Measurements from ENCODE around the gene RPL13A. TPM values are rescaled to one million over a fixed set of nuclear protein-coding genes. Genes with fewer than 3 reads are reported as not detected.
"Not testable (repeated sequence)": the region's sequence is repeated elsewhere in the genome, so short reads cannot be mapped to it uniquely, and the experiment has no call there.

RPL13A gene
- total RNA-seq, 1 donor from 2014 or later, result 1,829 TPM

GRCh38 chr19:49468199-49468598 lies 19.2 kb upstream of the RPL13A start:
- DNase-seq (no peak), ATAC-seq (no peak)
- no peaks in the 10 kb centered on the region for H3K9me3 ChIP-seq
- no peaks in the 10 kb centered on the region for H3K27me3 ChIP-seq
- intact Hi-C loops (cut with DNase I), result no loop called here
- TF ChIP-seq, protein P1, sequence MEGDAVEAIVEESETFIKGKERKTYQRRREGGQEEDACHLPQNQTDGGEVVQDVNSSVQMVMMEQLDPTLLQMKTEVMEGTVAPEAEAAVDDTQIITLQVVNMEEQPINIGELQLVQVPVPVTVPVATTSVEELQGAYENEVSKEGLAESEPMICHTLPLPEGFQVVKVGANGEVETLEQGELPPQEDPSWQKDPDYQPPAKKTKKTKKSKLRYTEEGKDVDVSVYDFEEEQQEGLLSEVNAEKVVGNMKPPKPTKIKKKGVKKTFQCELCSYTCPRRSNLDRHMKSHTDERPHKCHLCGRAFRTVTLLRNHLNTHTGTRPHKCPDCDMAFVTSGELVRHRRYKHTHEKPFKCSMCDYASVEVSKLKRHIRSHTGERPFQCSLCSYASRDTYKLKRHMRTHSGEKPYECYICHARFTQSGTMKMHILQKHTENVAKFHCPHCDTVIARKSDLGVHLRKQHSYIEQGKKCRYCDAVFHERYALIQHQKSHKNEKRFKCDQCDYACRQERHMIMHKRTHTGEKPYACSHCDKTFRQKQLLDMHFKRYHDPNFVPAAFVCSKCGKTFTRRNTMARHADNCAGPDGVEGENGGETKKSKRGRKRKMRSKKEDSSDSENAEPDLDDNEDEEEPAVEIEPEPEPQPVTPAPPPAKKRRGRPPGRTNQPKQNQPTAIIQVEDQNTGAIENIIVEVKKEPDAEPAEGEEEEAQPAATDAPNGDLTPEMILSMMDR (IDR thresholded peaks at IDR 0.05), result no peak
- H3K4me3 ChIP-seq, result no peak overlapping the region
- no peaks in the 10 kb centered on the region for H3K4me1 ChIP-seq
- peaks cover 20% of the 10 kb centered on the region for H3K36me3 ChIP-seq
- peak overlapping the region; percentile 18 for H3K27ac ChIP-seq

GRCh38 chr19:49468746-49469447 lies 18.5 kb upstream of the RPL13A start:
- ATAC-seq, result peak; percentile 51
- TF ChIP-seq, protein P1 (IDR thresholded peaks at IDR 0.05), result no peak
- Histone ChIP-seq H3K27ac (peak overlapping the region; percentile 18), H3K9me3 (no peaks in the 10 kb centered on the region), H3K4me1 (peaks cover 6% of the 10 kb centered on the region), H3K4me3 (no peak overlapping the region), H3K27me3 (no peaks in the 10 kb centered on the region), H3K36me3 (peaks cover 20% of the 10 kb centered on the region)
- DNase-seq, result no peak
- intact Hi-C loops (cut with DNase I), result no loop called here

DNA sequence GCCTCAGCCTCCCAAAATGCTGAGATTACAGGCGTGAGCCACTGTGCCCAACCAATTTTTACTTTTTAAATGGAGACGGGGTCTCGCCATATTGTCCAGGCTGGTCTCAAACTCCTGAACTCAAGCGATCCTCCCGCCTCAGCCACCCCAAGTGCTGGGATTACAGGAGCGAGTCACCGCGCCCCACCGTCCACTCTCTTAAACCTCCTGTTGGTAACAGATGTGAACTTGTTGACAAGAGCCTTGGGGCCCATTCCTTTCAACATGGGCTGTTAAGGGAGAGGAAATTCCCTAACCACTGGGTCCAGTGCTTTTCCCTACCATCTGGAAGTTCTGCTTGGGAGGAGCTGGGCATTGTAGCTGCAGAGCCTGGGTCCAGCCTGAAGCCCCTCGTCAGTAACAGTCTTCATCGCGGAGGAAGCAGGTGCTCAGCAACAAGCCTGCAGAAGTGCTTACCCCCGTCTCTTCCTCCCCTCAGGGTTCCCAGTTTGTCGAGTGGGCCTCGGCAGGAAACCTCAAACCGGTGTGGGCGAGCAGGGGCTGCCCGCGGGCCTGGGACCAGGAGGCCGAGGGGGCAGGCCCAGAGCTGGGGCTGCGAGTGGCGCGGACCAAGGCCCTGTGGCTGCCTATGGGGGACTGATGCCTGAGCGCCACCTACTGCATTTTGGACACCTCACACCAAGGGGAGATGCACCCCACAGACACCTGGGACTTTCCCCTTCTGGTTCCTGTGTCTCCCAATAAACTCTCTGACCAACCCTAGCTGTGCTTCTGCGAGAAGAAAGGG lies 17.4 kb upstream of the RPL13A start:
- DNase-seq, result no peak
- H3K4me3 ChIP-seq, result no peak overlapping the region
- intact Hi-C loops (cut with DNase I), result no loop called here
- H3K36me3 ChIP-seq, result peaks cover 12% of the 10 kb centered on the region
- H3K4me1 ChIP-seq, result peaks cover 6% of the 10 kb centered on the region
- TF ChIP-seq, protein P1 (IDR thresholded peaks at IDR 0.05), result peak; percentile 21
- H3K27ac ChIP-seq, result no peak overlapping the region
- no peaks in the 10 kb centered on the region for H3K27me3 ChIP-seq
- H3K9me3 ChIP-seq, result no peaks in the 10 kb centered on the region
- peak; percentile 17 for ATAC-seq

GRCh38 chr19:49470615-49470978 lies 16.8 kb upstream of the RPL13A start:
- DNase-seq, result no peak

DNA sequence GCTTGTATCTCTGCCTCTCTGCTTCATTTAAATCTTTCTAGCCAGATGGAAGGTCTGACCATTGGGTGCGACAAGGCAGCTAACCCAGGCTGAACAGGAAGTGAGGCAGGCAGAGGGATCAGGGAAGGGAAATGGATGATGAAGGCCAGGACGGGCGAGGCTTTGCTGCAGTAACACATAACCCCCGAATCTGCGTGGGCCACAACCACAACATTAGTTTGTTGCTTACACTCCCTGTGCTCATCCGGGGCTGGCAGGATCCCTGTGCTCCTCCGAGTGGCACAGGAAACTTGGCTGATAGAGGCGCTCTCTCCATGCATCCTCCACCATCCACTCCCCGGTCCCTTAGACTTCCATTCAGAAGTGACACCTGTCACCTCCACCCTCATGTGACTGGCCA lies 14.5 kb upstream of the RPL13A start:
- intact Hi-C loops (cut with DNase I), result no loop called here
- TF ChIP-seq, protein P1 (IDR thresholded peaks at IDR 0.05), result no peak
- Histone ChIP-seq H3K9me3 (no peaks in the 10 kb centered on the region), H3K4me1 (peaks cover 6% of the 10 kb centered on the region), H3K36me3 (no peaks in the 10 kb centered on the region), H3K27me3 (no peaks in the 10 kb centered on the region), H3K4me3 (no peak overlapping the region), H3K27ac (peak overlapping the region; percentile 87)
- DNase-seq, result no peak
- no peak for ATAC-seq

More at GRCh38 chr19:49470615-49470978, 16.8 kb upstream of the RPL13A start:
- H3K36me3 ChIP-seq, result peaks cover 7% of the 10 kb centered on the region
- no peak overlapping the region for H3K4me3 ChIP-seq
- no peaks in the 10 kb centered on the region for H3K9me3 ChIP-seq
- H3K4me1 ChIP-seq, result peaks cover 6% of the 10 kb centered on the region
- TF ChIP-seq, protein P1 (IDR thresholded peaks at IDR 0.05), result no peak
- no peak for ATAC-seq
- no peak overlapping the region for H3K27ac ChIP-seq
- H3K27me3 ChIP-seq, result no peaks in the 10 kb centered on the region
- intact Hi-C loops (cut with DNase I), result no loop called here

- peak overlapping the region; percentile 87 for H3K27ac ChIP-seq
- H3K27me3 ChIP-seq; ATAC-seq; intact Hi-C loops (cut with DNase I); H3K9me3 ChIP-seq; H3K4me1 ChIP-seq; DNase-seq; H3K36me3 ChIP-seq: not testable (repeated sequence)
- peak overlapping the region; percentile 77 for H3K4me3 ChIP-seq
Measured at GRCh38 chr19:49473501-49473867, 13.9 kb upstream of the RPL13A start.
